RPMI8226 (cell line): ENCODE data around the gene MAST2.

Experiments used
- DNase-seq: peaks from one replicate; pipeline ENCODE4 v3.0.0-alpha.2; 2015

MAST2 gene

GRCh38 chr1:46076343-46076742 is 272.9 kb downstream of the MAST2 start:
- no peak for DNase-seq

- DNase-seq: no peak
Measured at GRCh38 chr1:46077644-46078043, 274.2 kb downstream of the MAST2 start.

- no peak for DNase-seq
Measured at GRCh38 chr1:46080257-46080656, 276.8 kb downstream of the MAST2 start.

- DNase-seq: no peak
Measured at GRCh38 chr1:46081206-46081605, 277.8 kb downstream of the MAST2 start.

GRCh38 chr1:46081619-46082018 is 278.2 kb downstream of the MAST2 start:
- no peak for DNase-seq

GRCh38 chr1:46083579-46083978 is 280.2 kb downstream of the MAST2 start:
- no peak for DNase-seq

GRCh38 chr1:46084553-46085451 is 281.4 kb downstream of the MAST2 start:
- DNase-seq: no peak
